Measurements from ENCODE around the gene TEN1. TPM values are rescaled to one million over a fixed set of nuclear protein-coding genes. Genes with fewer than 3 reads are reported as not detected.

Gene TEN1
- total and polyA plus RNA-seq, 4 donors: 12.0 to 30.0 (median 16.5) TPM

DNA sequence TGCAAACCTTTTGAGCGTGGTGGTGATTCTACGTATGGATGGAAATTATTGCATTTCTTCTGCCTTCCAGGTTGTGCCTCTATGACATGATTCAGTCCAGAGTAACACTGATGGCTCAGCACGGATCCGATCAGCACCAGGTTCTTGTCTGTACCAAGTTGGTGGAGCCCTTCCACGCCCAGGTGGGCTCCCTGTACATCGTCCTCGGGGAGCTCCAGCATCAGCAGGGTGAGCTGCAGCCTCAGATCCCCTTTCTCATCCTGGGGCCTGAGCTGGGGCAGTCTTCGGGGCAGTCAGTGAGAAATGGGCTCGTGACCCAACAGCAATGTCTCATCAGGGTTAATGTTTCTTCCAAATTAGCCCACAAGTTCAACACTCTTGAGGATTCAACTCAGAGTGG, 12.4 kb downstream of the TEN1 start:
- Histone ChIP-seq H3K9me3 (ENCODE audit: control insufficient read depth in 4 of 4, low read length in 3 of 4) (no peaks in the 10 kb centered on the region), H3K4me1 (ENCODE audit: control insufficient read depth in 4 of 4, insufficient read depth in 4 of 4, low read length in 3 of 4) (peaks cover 4 to 18% (median 13%) of the 10 kb centered on the region in 4 donors), H3K4me3 (ENCODE audit: low read depth in 1 of 3, low read length in 3 of 3) (no peak overlapping the region), H3K27me3 (ENCODE audit: control insufficient read depth in 4 of 4, insufficient read depth in 4 of 4, low read length in 3 of 4) (no peaks in the 10 kb centered on the region), H3K9ac (ENCODE audit: low read depth in 1 of 2, low read length in 2 of 2) (no peak overlapping the region), H3K36me3 (ENCODE audit: control insufficient read depth in 4 of 4, insufficient read depth in 3 of 4, low read depth in 1 of 4, low read length in 3 of 4) (peaks cover 0 to 6% (median 4%) of the 10 kb centered on the region in 4 donors), H3K27ac (ENCODE audit: low read depth in 1 of 2, low read length in 2 of 2) (no peak overlapping the region)
- TF ChIP-seq, protein P1, sequence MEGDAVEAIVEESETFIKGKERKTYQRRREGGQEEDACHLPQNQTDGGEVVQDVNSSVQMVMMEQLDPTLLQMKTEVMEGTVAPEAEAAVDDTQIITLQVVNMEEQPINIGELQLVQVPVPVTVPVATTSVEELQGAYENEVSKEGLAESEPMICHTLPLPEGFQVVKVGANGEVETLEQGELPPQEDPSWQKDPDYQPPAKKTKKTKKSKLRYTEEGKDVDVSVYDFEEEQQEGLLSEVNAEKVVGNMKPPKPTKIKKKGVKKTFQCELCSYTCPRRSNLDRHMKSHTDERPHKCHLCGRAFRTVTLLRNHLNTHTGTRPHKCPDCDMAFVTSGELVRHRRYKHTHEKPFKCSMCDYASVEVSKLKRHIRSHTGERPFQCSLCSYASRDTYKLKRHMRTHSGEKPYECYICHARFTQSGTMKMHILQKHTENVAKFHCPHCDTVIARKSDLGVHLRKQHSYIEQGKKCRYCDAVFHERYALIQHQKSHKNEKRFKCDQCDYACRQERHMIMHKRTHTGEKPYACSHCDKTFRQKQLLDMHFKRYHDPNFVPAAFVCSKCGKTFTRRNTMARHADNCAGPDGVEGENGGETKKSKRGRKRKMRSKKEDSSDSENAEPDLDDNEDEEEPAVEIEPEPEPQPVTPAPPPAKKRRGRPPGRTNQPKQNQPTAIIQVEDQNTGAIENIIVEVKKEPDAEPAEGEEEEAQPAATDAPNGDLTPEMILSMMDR (IDR thresholded peaks at IDR 0.05; ENCODE audit: low read depth, low read length, missing input control): no peak
- TF ChIP-seq YY1 (IDR thresholded peaks at IDR 0.05) (no peak), RXRA (IDR thresholded peaks at IDR 0.05) (no peak), GABPA (IDR thresholded peaks at IDR 0.05 in 1 of 2, conservative IDR thresholded peaks at IDR 0.05 in 1 of 2) (no peak), TAF1 (conservative IDR thresholded peaks at IDR 0.05) (no peak), JUND (IDR thresholded peaks at IDR 0.05) (no peak), HNF4A (conservative IDR thresholded peaks at IDR 0.05) (no peak), RAD21 (IDR thresholded peaks at IDR 0.05) (no peak), FOXA1 (IDR thresholded peaks at IDR 0.05) (no peak), EGR1 (IDR thresholded peaks at IDR 0.05; ENCODE audit: low read depth in 2 of 2) (no peak), FOXA2 (IDR thresholded peaks at IDR 0.05) (no peak), HNF4G (IDR thresholded peaks at IDR 0.05) (no peak), NR2F2 (IDR thresholded peaks at IDR 0.05) (no peak), SP1 (IDR thresholded peaks at IDR 0.05) (no peak)
- TF ChIP-seq, protein P2, sequence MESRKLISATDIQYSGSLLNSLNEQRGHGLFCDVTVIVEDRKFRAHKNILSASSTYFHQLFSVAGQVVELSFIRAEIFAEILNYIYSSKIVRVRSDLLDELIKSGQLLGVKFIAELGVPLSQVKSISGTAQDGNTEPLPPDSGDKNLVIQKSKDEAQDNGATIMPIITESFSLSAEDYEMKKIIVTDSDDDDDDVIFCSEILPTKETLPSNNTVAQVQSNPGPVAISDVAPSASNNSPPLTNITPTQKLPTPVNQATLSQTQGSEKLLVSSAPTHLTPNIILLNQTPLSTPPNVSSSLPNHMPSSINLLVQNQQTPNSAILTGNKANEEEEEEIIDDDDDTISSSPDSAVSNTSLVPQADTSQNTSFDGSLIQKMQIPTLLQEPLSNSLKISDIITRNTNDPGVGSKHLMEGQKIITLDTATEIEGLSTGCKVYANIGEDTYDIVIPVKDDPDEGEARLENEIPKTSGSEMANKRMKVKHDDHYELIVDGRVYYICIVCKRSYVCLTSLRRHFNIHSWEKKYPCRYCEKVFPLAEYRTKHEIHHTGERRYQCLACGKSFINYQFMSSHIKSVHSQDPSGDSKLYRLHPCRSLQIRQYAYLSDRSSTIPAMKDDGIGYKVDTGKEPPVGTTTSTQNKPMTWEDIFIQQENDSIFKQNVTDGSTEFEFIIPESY (IDR thresholded peaks at IDR 0.05): no peak
- TF ChIP-seq, protein P3, sequence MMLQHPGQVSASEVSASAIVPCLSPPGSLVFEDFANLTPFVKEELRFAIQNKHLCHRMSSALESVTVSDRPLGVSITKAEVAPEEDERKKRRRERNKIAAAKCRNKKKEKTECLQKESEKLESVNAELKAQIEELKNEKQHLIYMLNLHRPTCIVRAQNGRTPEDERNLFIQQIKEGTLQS (IDR thresholded peaks at IDR 0.05): no peak
- TF ChIP-seq, protein P4, sequence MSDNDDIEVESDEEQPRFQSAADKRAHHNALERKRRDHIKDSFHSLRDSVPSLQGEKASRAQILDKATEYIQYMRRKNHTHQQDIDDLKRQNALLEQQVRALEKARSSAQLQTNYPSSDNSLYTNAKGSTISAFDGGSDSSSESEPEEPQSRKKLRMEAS (IDR thresholded peaks at IDR 0.05): no peak
- TF ChIP-seq, protein P5, sequence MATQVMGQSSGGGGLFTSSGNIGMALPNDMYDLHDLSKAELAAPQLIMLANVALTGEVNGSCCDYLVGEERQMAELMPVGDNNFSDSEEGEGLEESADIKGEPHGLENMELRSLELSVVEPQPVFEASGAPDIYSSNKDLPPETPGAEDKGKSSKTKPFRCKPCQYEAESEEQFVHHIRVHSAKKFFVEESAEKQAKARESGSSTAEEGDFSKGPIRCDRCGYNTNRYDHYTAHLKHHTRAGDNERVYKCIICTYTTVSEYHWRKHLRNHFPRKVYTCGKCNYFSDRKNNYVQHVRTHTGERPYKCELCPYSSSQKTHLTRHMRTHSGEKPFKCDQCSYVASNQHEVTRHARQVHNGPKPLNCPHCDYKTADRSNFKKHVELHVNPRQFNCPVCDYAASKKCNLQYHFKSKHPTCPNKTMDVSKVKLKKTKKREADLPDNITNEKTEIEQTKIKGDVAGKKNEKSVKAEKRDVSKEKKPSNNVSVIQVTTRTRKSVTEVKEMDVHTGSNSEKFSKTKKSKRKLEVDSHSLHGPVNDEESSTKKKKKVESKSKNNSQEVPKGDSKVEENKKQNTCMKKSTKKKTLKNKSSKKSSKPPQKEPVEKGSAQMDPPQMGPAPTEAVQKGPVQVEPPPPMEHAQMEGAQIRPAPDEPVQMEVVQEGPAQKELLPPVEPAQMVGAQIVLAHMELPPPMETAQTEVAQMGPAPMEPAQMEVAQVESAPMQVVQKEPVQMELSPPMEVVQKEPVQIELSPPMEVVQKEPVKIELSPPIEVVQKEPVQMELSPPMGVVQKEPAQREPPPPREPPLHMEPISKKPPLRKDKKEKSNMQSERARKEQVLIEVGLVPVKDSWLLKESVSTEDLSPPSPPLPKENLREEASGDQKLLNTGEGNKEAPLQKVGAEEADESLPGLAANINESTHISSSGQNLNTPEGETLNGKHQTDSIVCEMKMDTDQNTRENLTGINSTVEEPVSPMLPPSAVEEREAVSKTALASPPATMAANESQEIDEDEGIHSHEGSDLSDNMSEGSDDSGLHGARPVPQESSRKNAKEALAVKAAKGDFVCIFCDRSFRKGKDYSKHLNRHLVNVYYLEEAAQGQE (IDR thresholded peaks at IDR 0.05): no peak
- 97% methylated on average over 9 of the region's 9 CpGs for WGBS
- no peak for DNase-seq (ENCODE audit: low spot score)

Data from liver (tissue), 9 donors.